ENCODE measurements around the gene AJM1.

Gene AJM1

GRCh38 chr9:136854842-136855460 is 12.7 kb downstream of the AJM1 start:
- Histone ChIP-seq H3K4me3 (no peak overlapping the region), H3K27ac (no peak overlapping the region), H3K9ac (ENCODE audit: insufficient read length) (no peak overlapping the region), H3K9me3 (ENCODE audit: low read depth, low read length) (no peaks in the 10 kb centered on the region), H3K36me3 (ENCODE audit: insufficient read depth, low read length) (no peaks in the 10 kb centered on the region; the same call in 1 of the 2 replicates)
- DNase-seq (ENCODE audit: low read depth, low spot score) = no peak
- no peak for TF ChIP-seq EZH2 (IDR thresholded peaks at IDR 0.05)
- no peak for TF ChIP-seq FOXP2 (optimal IDR thresholded peaks at IDR 0.05; ENCODE audit: control extremely low read depth, extremely low read length, insufficient read depth)
- TF ChIP-seq POLR2AphosphoS5 (IDR thresholded peaks at IDR 0.05; ENCODE audit: borderline replicate concordance, low read depth, low read length) = no peak

GRCh38 chr9:136855461-136856078 is 13.3 kb downstream of the AJM1 start:
- no peaks in the 10 kb centered on the region for H3K9me3 ChIP-seq (ENCODE audit: low read depth, low read length)

GRCh38 chr9:136856079-136856476 is 13.8 kb downstream of the AJM1 start:
- H3K27ac ChIP-seq = no peak overlapping the region
- TF ChIP-seq EZH2 (IDR thresholded peaks at IDR 0.05) (no peak), POLR2AphosphoS5 (IDR thresholded peaks at IDR 0.05; ENCODE audit: borderline replicate concordance, low read depth, low read length) (no peak), FOXP2 (optimal IDR thresholded peaks at IDR 0.05; ENCODE audit: control extremely low read depth, extremely low read length, insufficient read depth) (no peak)
- DNase-seq (ENCODE audit: low read depth, low spot score) = no peak
- no peak overlapping the region for H3K4me3 ChIP-seq
- H3K36me3 ChIP-seq (ENCODE audit: insufficient read depth, low read length) = peaks cover under 1% of the 10 kb centered on the region; the same call in 1 of the 2 replicates
- no peaks in the 10 kb centered on the region for H3K9me3 ChIP-seq (ENCODE audit: low read depth, low read length)
- no peak overlapping the region for H3K9ac ChIP-seq (ENCODE audit: insufficient read length)

More at GRCh38 chr9:136855461-136856078, 13.3 kb downstream of the AJM1 start:
- no peak for TF ChIP-seq POLR2AphosphoS5 (IDR thresholded peaks at IDR 0.05; ENCODE audit: borderline replicate concordance, low read depth, low read length)
- TF ChIP-seq FOXP2 (optimal IDR thresholded peaks at IDR 0.05; ENCODE audit: control extremely low read depth, extremely low read length, insufficient read depth) = no peak
- TF ChIP-seq EZH2 (IDR thresholded peaks at IDR 0.05) = no peak
- no peak for DNase-seq (ENCODE audit: low read depth, low spot score)
- Histone ChIP-seq H3K4me3 (no peak overlapping the region), H3K9ac (ENCODE audit: insufficient read length) (no peak overlapping the region), H3K36me3 (ENCODE audit: insufficient read depth, low read length) (no peaks in the 10 kb centered on the region; the same call in 1 of the 2 replicates), H3K27ac (no peak overlapping the region)

- Histone ChIP-seq H3K9ac (ENCODE audit: insufficient read length) (no peak overlapping the region), H3K27ac (no peak overlapping the region), H3K36me3 (ENCODE audit: insufficient read depth, low read length) (peaks cover 3% of the 10 kb centered on the region; the same call in 1 of the 2 replicates), H3K4me3 (no peak overlapping the region), H3K9me3 (ENCODE audit: low read depth, low read length) (no peaks in the 10 kb centered on the region)
- no peak for DNase-seq (ENCODE audit: low read depth, low spot score)
- TF ChIP-seq EZH2 (IDR thresholded peaks at IDR 0.05) (no peak), POLR2AphosphoS5 (IDR thresholded peaks at IDR 0.05; ENCODE audit: borderline replicate concordance, low read depth, low read length) (no peak), FOXP2 (optimal IDR thresholded peaks at IDR 0.05; ENCODE audit: control extremely low read depth, extremely low read length, insufficient read depth) (no peak)
Measured at GRCh38 chr9:136856541-136857141, 14.4 kb downstream of the AJM1 start.

GRCh38 chr9:136857166-136857565 is 14.9 kb downstream of the AJM1 start:
- H3K27ac ChIP-seq = no peak overlapping the region
- DNase-seq (ENCODE audit: low read depth, low spot score) = no peak
- H3K9ac ChIP-seq (ENCODE audit: insufficient read length) = no peak overlapping the region
- H3K9me3 ChIP-seq (ENCODE audit: low read depth, low read length) = no peaks in the 10 kb centered on the region
- H3K36me3 ChIP-seq (ENCODE audit: insufficient read depth, low read length) = peaks cover 3% of the 10 kb centered on the region; the same call in 1 of the 2 replicates
- no peak overlapping the region for H3K4me3 ChIP-seq
- TF ChIP-seq FOXP2 (optimal IDR thresholded peaks at IDR 0.05; ENCODE audit: control extremely low read depth, extremely low read length, insufficient read depth) (no peak), POLR2AphosphoS5 (IDR thresholded peaks at IDR 0.05; ENCODE audit: borderline replicate concordance, low read depth, low read length) (no peak), EZH2 (IDR thresholded peaks at IDR 0.05) (no peak)

GRCh38 chr9:136857581-136858412 is 15.5 kb downstream of the AJM1 start:
- peaks cover 8% of the 10 kb centered on the region; the same call in 1 of the 2 replicates for H3K36me3 ChIP-seq (ENCODE audit: insufficient read depth, low read length)
- H3K9ac ChIP-seq (ENCODE audit: insufficient read length) = no peak overlapping the region
- DNase-seq (ENCODE audit: low read depth, low spot score) = no peak
- H3K9me3 ChIP-seq (ENCODE audit: low read depth, low read length) = no peaks in the 10 kb centered on the region
- H3K27ac ChIP-seq = no peak overlapping the region
- TF ChIP-seq POLR2AphosphoS5 (IDR thresholded peaks at IDR 0.05; ENCODE audit: borderline replicate concordance, low read depth, low read length) = peak; percentile 22; the same call in 1 of the 2 replicates
- no peak for TF ChIP-seq EZH2 (IDR thresholded peaks at IDR 0.05)
- H3K4me3 ChIP-seq = no peak overlapping the region

- no peak for DNase-seq (ENCODE audit: low read depth, low spot score)
- no peaks in the 10 kb centered on the region for H3K9me3 ChIP-seq (ENCODE audit: low read depth, low read length)
- H3K36me3 ChIP-seq (ENCODE audit: insufficient read depth, low read length) = peaks cover 14% of the 10 kb centered on the region; the same call in 1 of the 2 replicates
- TF ChIP-seq EZH2 (IDR thresholded peaks at IDR 0.05) (no peak), POLR2AphosphoS5 (IDR thresholded peaks at IDR 0.05; ENCODE audit: borderline replicate concordance, low read depth, low read length) (no peak), FOXP2 (optimal IDR thresholded peaks at IDR 0.05; ENCODE audit: control extremely low read depth, extremely low read length, insufficient read depth) (no peak)
- no peak overlapping the region for H3K4me3 ChIP-seq
- H3K27ac ChIP-seq = no peak overlapping the region
- no peak overlapping the region for H3K9ac ChIP-seq (ENCODE audit: insufficient read length)
Measured at GRCh38 chr9:136858452-136858843, 16.2 kb downstream of the AJM1 start.

All from SK-N-MC (cell line).